GM23338 (cell line): Measurements from ENCODE around the gene BCAR3. TPM values are rescaled to one million over a fixed set of nuclear protein-coding genes. Genes with fewer than 3 reads are reported as not detected.

Experiments
- ATAC-seq: fragments of 200-7000 bp; cut with Tn5 transposase; 3 replicates; pipeline ENCODE4 v1.9.1; 2020
- DNase-seq: peaks from one replicate; pipeline ENCODE4 v3.0.0-alpha.2; 2015; ENCODE audit warnings: low spot score
- H2AFZ ChIP-seq: fragments of 200-600 bp; sonication (generic); 2 replicates; pipeline ENCODE4 v1.8.0; 2016; ENCODE audit warnings: antibody characterized with exemption, mild to moderate bottlenecking, moderate library complexity
- H3F3A ChIP-seq: fragments of 200-600 bp; sonication (generic); replicated peaks from 2 replicates; pipeline ENCODE4 v1.8.0; 2017; ENCODE audit warnings: antibody characterized with exemption, mixed run types, low read depth
- H3K27ac ChIP-seq: fragments of 200-600 bp; sonication (generic); 2 replicates; pipeline ENCODE4 v1.6.1; 2016; ENCODE audit warnings: low read depth
- H3K27me3 ChIP-seq: fragments of 200-600 bp; sonication (generic); 2 replicates; pipeline ENCODE4 v1.8.0; 2016; ENCODE audit warnings: mild to moderate bottlenecking, mixed run types, moderate library complexity; ENCODE audit not compliant: insufficient read depth
- H3K36me3 ChIP-seq: fragments of 200-600 bp; sonication (generic); 2 replicates; pipeline ENCODE4 v1.8.0; 2016; ENCODE audit warnings: mild to moderate bottlenecking; ENCODE audit not compliant: insufficient read depth
- H3K4me1 ChIP-seq: fragments of 200-600 bp; sonication (generic); 2 replicates; pipeline ENCODE4 v1.8.0; 2016; ENCODE audit warnings: mild to moderate bottlenecking, moderate library complexity; ENCODE audit not compliant: insufficient read depth
- H3K4me2 ChIP-seq: fragments of 200-600 bp; sonication (generic); 2 replicates; pipeline ENCODE4 v1.7.1; 2017; ENCODE audit warnings: mixed run types
- H3K4me3 ChIP-seq: fragments of 200-600 bp; sonication (generic); 2 replicates; pipeline ENCODE4 v1.6.1; 2016; ENCODE audit warnings: mixed run types
- H3K79me2 ChIP-seq: fragments of 200-600 bp; sonication (generic); replicated peaks from 2 replicates; pipeline ENCODE4 v1.8.0; 2017; ENCODE audit warnings: mild to moderate bottlenecking; ENCODE audit not compliant: insufficient read depth
- H3K9me2 ChIP-seq: fragments of 200-600 bp; sonication (generic); 2 replicates; pipeline ENCODE4 v1.8.0; 2017; ENCODE audit not compliant: insufficient read depth
- H4K20me1 ChIP-seq: fragments of 200-600 bp; sonication (generic); replicated peaks from 2 replicates; pipeline ENCODE4 v1.8.0; 2017; ENCODE audit warnings: mild to moderate bottlenecking; ENCODE audit not compliant: insufficient read depth
- H3K27ac Mint-ChIP-seq: 2 replicates; pipeline ENCODE4 v1.8.0; 2020; ENCODE audit warnings: inconsistent platforms, mild to moderate bottlenecking, moderate library complexity, mixed read lengths
- H3K27me3 Mint-ChIP-seq: 3 replicates; pipeline ENCODE4 v1.8.0; 2022; ENCODE audit warnings: low read depth, mild to moderate bottlenecking, moderate library complexity, mixed read lengths, inconsistent platforms; ENCODE audit not compliant: insufficient read depth, poor library complexity
- H3K36me3 Mint-ChIP-seq: 3 replicates; pipeline ENCODE4 v1.8.0; 2021; ENCODE audit warnings: low read depth, mild to moderate bottlenecking, inconsistent platforms, moderate library complexity, mixed read lengths
- H3K4me1 Mint-ChIP-seq: 3 replicates; pipeline ENCODE4 v1.8.0; 2020; ENCODE audit warnings: mild to moderate bottlenecking, inconsistent platforms, mixed read lengths
- H3K4me3 Mint-ChIP-seq: 3 replicates; pipeline ENCODE4 v1.8.0; 2021; ENCODE audit warnings: moderate library complexity, mild to moderate bottlenecking, inconsistent platforms, mixed read lengths
- H3K9me3 Mint-ChIP-seq: 3 replicates; pipeline ENCODE4 v1.8.0; 2020; ENCODE audit warnings: moderate library complexity, mild to moderate bottlenecking, inconsistent platforms, mixed read lengths
- POLR2AphosphoS5 ChIP-seq: IDR thresholded peaks from 2 replicates; pipeline ENCODE4 v1.6.1; 2016; ENCODE audit warnings: antibody characterized with exemption, low read depth
- ZNF114 ChIP-seq: fragments of 250-450 bp; sonication (Bioruptor Pico); IDR thresholded peaks from 2 replicates; pipeline ENCODE4 v1.5.0; 2020; ENCODE audit warnings: mild to moderate bottlenecking, moderate library complexity
- ZNF462 ChIP-seq: fragments of 250-450 bp; sonication (Bioruptor Pico); IDR thresholded peaks from 2 replicates; pipeline ENCODE4 v1.5.0; 2020; ENCODE audit warnings: mild to moderate bottlenecking, moderate library complexity
- polyA plus RNA-seq: library from polyadenylated mRNA; unstranded; fragments of >200 nt; fragmentation: Nextera tagmentation; extraction: Ambion mirVana; gene quantifications from 2 replicates; pipeline ENCODE4 v1.2.1, GENCODE V29; 2016
- total RNA-seq: library from RNA; depleted of rRNA; stranded (reverse); fragments of >200 nt; shearing (Covaris generic); gene quantifications from 2 replicates; pipeline ENCODE4 v1.2.3, GENCODE V29; 2014

BCAR3 gene
- total and polyA plus RNA-seq, 2 experiments from 2014 or later = 5.5 to 9.7 TPM

GRCh38 chr1:93699503-93700168 lies 18.0 kb upstream of the BCAR3 start (continued):
- no peak for TF ChIP-seq ZNF462 (CRISPR knock-in tag)
- TF ChIP-seq POLR2AphosphoS5 = no peak

GRCh38 chr1:93699049-93699384 lies 17.4 kb upstream of the BCAR3 start:
- no peaks in the 10 kb centered on the region for H3K9me2 ChIP-seq
- no peak overlapping the region for H2AFZ ChIP-seq
- H3K4me2 ChIP-seq = no peak overlapping the region
- no peaks in the 10 kb centered on the region for H3F3A ChIP-seq
- no peak for TF ChIP-seq ZNF114
- Mint-ChIP-seq H3K4me3 (no peak overlapping the region), H3K4me1 (peaks cover 7% of the 10 kb centered on the region; the same call in 1 of the 3 replicates), H3K36me3 (no peaks in the 10 kb centered on the region), H3K27me3 (no peaks in the 10 kb centered on the region), H3K27ac (no peak overlapping the region), H3K9me3 (no peaks in the 10 kb centered on the region)
- H3K27ac ChIP-seq = no peak overlapping the region
- DNase-seq (no peak), ATAC-seq (no peak)
- no peaks in the 10 kb centered on the region for H3K36me3 ChIP-seq
- no peaks in the 10 kb centered on the region for H3K4me1 ChIP-seq
- H3K4me3 ChIP-seq = no peak overlapping the region
- no peaks in the 10 kb centered on the region for H3K79me2 ChIP-seq
- H4K20me1 ChIP-seq = no peaks in the 10 kb centered on the region
- H3K27me3 ChIP-seq = no peaks in the 10 kb centered on the region
